Neuronal stem cell (in vitro differentiated cells): ENCODE data around the gene FLG.
"Not testable (repeated sequence)": the region's sequence is repeated elsewhere in the genome, so short reads cannot be mapped to it uniquely, and the experiment has no call there.

Experiments used
- DNase-seq: peaks from one replicate; pipeline ENCODE4 v3.0.0-alpha.2; 2013; ENCODE audit warnings: low spot score
- H2AFZ ChIP-seq: one replicate; pipeline ENCODE4 v1.6.1; 2013; ENCODE audit warnings: mild to moderate bottlenecking, low read length, inconsistent platforms
- H2AK5ac ChIP-seq: 2 replicates; pipeline ENCODE4 v1.6.1; 2013; ENCODE audit warnings: low read depth, mild to moderate bottlenecking, inconsistent platforms, low read length, moderate library complexity, mixed read lengths
- H2BK120ac ChIP-seq: 2 replicates; pipeline ENCODE4 v1.6.1; 2013; ENCODE audit warnings: low read depth, mild to moderate bottlenecking, inconsistent platforms, low read length, moderate library complexity, mixed read lengths
- H2BK12ac ChIP-seq: one replicate; pipeline ENCODE4 v1.6.1; 2013; ENCODE audit warnings: low read length, inconsistent platforms
- H2BK15ac ChIP-seq: 2 replicates; pipeline ENCODE4 v1.6.1; 2013; ENCODE audit warnings: mild to moderate bottlenecking, low read length, inconsistent platforms, mixed read lengths
- H2BK5ac ChIP-seq: one replicate; pipeline ENCODE4 v1.6.1; 2013; ENCODE audit warnings: inconsistent platforms, mild to moderate bottlenecking, low read length, moderate library complexity
- H3K14ac ChIP-seq: one replicate; pipeline ENCODE4 v1.6.1; 2013; ENCODE audit warnings: low read length, inconsistent platforms
- H3K18ac ChIP-seq: 2 replicates; pipeline ENCODE4 v1.6.1; 2013; ENCODE audit warnings: low read length, inconsistent platforms
- H3K23ac ChIP-seq: 2 replicates; pipeline ENCODE4 v1.6.1; 2013; ENCODE audit warnings: low read depth, mild to moderate bottlenecking, mixed read lengths, low read length, inconsistent platforms; ENCODE audit not compliant: poor library complexity
- H3K27ac ChIP-seq: replicated peaks from 3 replicates; pipeline ENCODE4 v1.5.1; 2013; ENCODE audit warnings: low read length, inconsistent platforms
- H3K27me3 ChIP-seq, 3 experiments: 2 replicates each; pipeline ENCODE4 v1.6.1; 2013; ENCODE audit warnings: low read length in 3 of 3, mild to moderate bottlenecking in 2 of 3, inconsistent platforms in 1 of 3, low read depth in 1 of 3, mixed read lengths in 1 of 3, moderate library complexity in 1 of 3; ENCODE audit not compliant: control insufficient read depth in 3 of 3, insufficient read depth in 3 of 3
- H3K36me3 ChIP-seq, 2 donors: replicated peaks in 1 of 2; 2 replicates each; pipeline ENCODE4 v1.6.1; 2013; ENCODE audit warnings: low read length in 2 of 2; ENCODE audit not compliant: control insufficient read depth in 2 of 2, insufficient read depth in 2 of 2
- H3K4ac ChIP-seq: 2 replicates; pipeline ENCODE4 v1.6.1; 2013; ENCODE audit warnings: inconsistent platforms, mild to moderate bottlenecking, low read length, moderate library complexity
- H3K4me1 ChIP-seq, 2 donors: 1 replicate in 1 of 2; 2 replicates in 1 of 2; pipeline ENCODE4 v1.6.1; 2013; ENCODE audit warnings: low read length in 2 of 2, low read depth in 1 of 2; ENCODE audit not compliant: control insufficient read depth in 2 of 2, insufficient read depth in 1 of 2
- H3K4me2 ChIP-seq: one replicate; pipeline ENCODE4 v1.6.1; 2013; ENCODE audit warnings: mild to moderate bottlenecking, low read length, inconsistent platforms; ENCODE audit not compliant: insufficient read depth, poor library complexity, severe bottlenecking
- H3K4me3 ChIP-seq, 2 donors: 2 replicates each; pipeline ENCODE4 v1.5.1; 2013; ENCODE audit warnings: low read length in 2 of 2, mild to moderate bottlenecking in 2 of 2, inconsistent platforms in 1 of 2, moderate library complexity in 1 of 2
- H3K79me1 ChIP-seq: one replicate; pipeline ENCODE4 v1.6.1; 2013; ENCODE audit warnings: low read depth, mild to moderate bottlenecking, inconsistent platforms, low read length, moderate library complexity
- H3K9ac ChIP-seq: one replicate; pipeline ENCODE4 v1.6.1; 2013; ENCODE audit warnings: mild to moderate bottlenecking, low read depth, low read length, inconsistent platforms; ENCODE audit not compliant: poor library complexity
- H3K9me3 ChIP-seq, 2 donors: replicated peaks in 1 of 2; 2 replicates each; pipeline versions ENCODE3 to v1.6.1; 2013; ENCODE audit warnings: low read length in 2 of 2, mild to moderate bottlenecking in 2 of 2, inconsistent platforms in 1 of 2, low read depth in 1 of 2, mixed read lengths in 1 of 2, moderate library complexity in 1 of 2; ENCODE audit not compliant: control insufficient read depth in 2 of 2, insufficient read depth in 1 of 2
- H4K8ac ChIP-seq: one replicate; pipeline ENCODE4 v1.6.1; 2013; ENCODE audit warnings: low read depth, mild to moderate bottlenecking, inconsistent platforms, low read length, moderate library complexity
- H4K91ac ChIP-seq: one replicate; pipeline ENCODE4 v1.6.1; 2013; ENCODE audit warnings: low read length, low read depth, mild to moderate bottlenecking, inconsistent platforms; ENCODE audit not compliant: poor library complexity
- WGBS, 2 donors: extraction: QIAGEN DNeasy Blood & Tissue Kit; methylation state at CpG; one replicate each; pipeline ENCODE4 v1.1.7; 2013; ENCODE audit warnings: missing lambda C conversion rate in 2 of 2, mixed read lengths in 1 of 2; ENCODE audit not compliant: insufficient read length in 2 of 2, insufficient replicate concordance in 1 of 2; ENCODE audit errors: extremely low coverage in 2 of 2; 5-methylcytosine and 5-hydroxymethylcytosine counted together

FLG gene

GRCh38 chr1:152306123-152306522 lies 18.9 kb downstream of the FLG start:
- not testable (repeated sequence) for H3K18ac ChIP-seq, H4K8ac ChIP-seq, H3K9ac ChIP-seq, H2BK12ac ChIP-seq, H3K4me3 ChIP-seq, H2AK5ac ChIP-seq, H2BK120ac ChIP-seq, H3K4me2 ChIP-seq, H2AFZ ChIP-seq, H3K36me3 ChIP-seq, H3K4me1 ChIP-seq, H3K14ac ChIP-seq, H3K27me3 ChIP-seq, DNase-seq, H2BK5ac ChIP-seq, H4K91ac ChIP-seq, H3K23ac ChIP-seq, H3K27ac ChIP-seq, H3K4ac ChIP-seq, H3K79me1 ChIP-seq, H2BK15ac ChIP-seq
- peaks cover 0 to 20% of the 10 kb centered on the region in 2 donors for H3K9me3 ChIP-seq
- WGBS, 2 donors, result no CpG with 5 or more reads among the region's 10 CpGs

DNA sequence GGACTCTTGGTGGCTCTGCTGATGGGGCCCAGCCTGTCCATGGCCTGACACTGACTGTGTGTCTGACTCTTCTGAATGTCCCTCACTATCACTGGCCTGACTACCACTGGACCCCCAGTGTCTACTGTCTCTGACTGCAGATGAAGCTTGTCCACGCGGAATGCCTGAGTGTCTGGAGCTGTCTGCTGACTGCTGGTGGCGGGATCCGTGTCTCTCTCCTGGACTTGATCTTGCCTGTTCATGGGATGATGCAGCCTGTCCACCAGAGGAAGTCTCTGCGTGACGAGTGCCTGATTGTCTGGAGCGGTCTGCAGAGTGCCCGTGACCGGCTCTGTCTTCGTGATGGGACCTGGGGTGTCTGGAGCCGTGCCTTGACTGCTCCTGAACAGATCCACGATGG lies 20.3 kb downstream of the FLG start:
- no CpG with 5 or more reads among the region's 12 CpGs for WGBS, 2 donors

GRCh38 chr1:152303139-152303872 lies 21.7 kb downstream of the FLG start:
- not testable (repeated sequence) for H3K27me3 ChIP-seq

More for the DNA sequence above, 20.3 kb downstream of the FLG start:
- H3K4me2 ChIP-seq, H3K9ac ChIP-seq, DNase-seq, H2BK12ac ChIP-seq, H3K4me1 ChIP-seq, H2BK120ac ChIP-seq, H3K36me3 ChIP-seq, H3K27me3 ChIP-seq, H3K4ac ChIP-seq, H2AK5ac ChIP-seq, H4K8ac ChIP-seq, H2AFZ ChIP-seq, H4K91ac ChIP-seq, H3K23ac ChIP-seq, H3K14ac ChIP-seq, H3K79me1 ChIP-seq, H3K4me3 ChIP-seq, H2BK5ac ChIP-seq, H3K27ac ChIP-seq, H3K18ac ChIP-seq, H2BK15ac ChIP-seq: not testable (repeated sequence)
- H3K9me3 ChIP-seq, result peaks cover 0 to 18% of the 10 kb centered on the region in 2 donors

DNA sequence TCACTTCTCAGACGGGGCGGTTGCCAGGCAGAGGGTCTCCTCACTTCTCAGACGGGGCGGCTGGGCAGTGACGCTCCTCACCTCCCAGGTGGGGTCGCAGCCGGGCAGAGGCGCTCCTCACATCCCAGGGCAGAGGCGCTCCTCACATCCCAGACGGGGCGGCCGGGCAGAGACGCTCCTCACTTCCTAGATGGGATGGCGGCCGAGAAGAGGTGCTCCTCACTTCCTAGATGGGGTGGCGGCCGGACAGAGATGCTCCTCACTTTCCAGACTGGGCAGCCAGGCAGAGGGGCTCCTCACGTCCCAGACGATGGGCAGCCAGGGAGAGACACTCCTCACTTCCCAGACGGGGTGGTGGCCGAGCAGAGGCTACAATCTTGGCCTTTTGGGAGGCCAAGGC lies 68.6 kb downstream of the FLG start:
- H2AFZ ChIP-seq, H3K4me3 ChIP-seq, H2BK15ac ChIP-seq, H3K9ac ChIP-seq, H4K8ac ChIP-seq, H3K14ac ChIP-seq, DNase-seq, H2BK12ac ChIP-seq, H3K4me2 ChIP-seq, H3K36me3 ChIP-seq, H2BK5ac ChIP-seq, H3K4ac ChIP-seq, H2BK120ac ChIP-seq, H3K23ac ChIP-seq, H3K27me3 ChIP-seq, H4K91ac ChIP-seq, H3K18ac ChIP-seq, H2AK5ac ChIP-seq, H3K27ac ChIP-seq, H3K4me1 ChIP-seq, H3K79me1 ChIP-seq: not testable (repeated sequence)
- no CpG with 5 or more reads among the region's 21 CpGs for WGBS, 2 donors
- H3K9me3 ChIP-seq, result peaks cover 0 to 13% of the 10 kb centered on the region in 2 donors

More at GRCh38 chr1:152303139-152303872, 21.7 kb downstream of the FLG start:
- H2BK15ac ChIP-seq, H2AFZ ChIP-seq, H3K4me3 ChIP-seq, H3K4me1 ChIP-seq, H3K27ac ChIP-seq, H4K91ac ChIP-seq, H3K14ac ChIP-seq, H3K18ac ChIP-seq, H3K4me2 ChIP-seq, H4K8ac ChIP-seq, H3K79me1 ChIP-seq, H2BK5ac ChIP-seq, H3K36me3 ChIP-seq, H3K4ac ChIP-seq, DNase-seq, H2BK12ac ChIP-seq, H2BK120ac ChIP-seq, H3K9ac ChIP-seq, H3K23ac ChIP-seq, H2AK5ac ChIP-seq: not testable (repeated sequence)
- no CpG with 5 or more reads among the region's 25 CpGs for WGBS, 2 donors
- H3K9me3 ChIP-seq, result peaks cover 0 to 11% of the 10 kb centered on the region in 2 donors
